Activated T-helper 9 cell treated with anti-CD3 and anti-CD28 coated beads, Interleukin-2, amount 50 U/mL, for 16 hours (primary cell): Measurements from ENCODE around the gene DDX39A.
A peak's percentile ranks its signal among the peaks of the same experiment; 100 is the strongest.
"Not testable (repeated sequence)": the region's sequence is repeated elsewhere in the genome, so short reads cannot be mapped to it uniquely, and the experiment has no call there.

Experiments used
- DNase-seq: peaks from one replicate; pipeline ENCODE4 v3.0.0-alpha.2; 2020; ENCODE audit warnings: low read depth

The DDX39A gene

GRCh38 chr19:14385492-14385891 lies 33.6 kb downstream of the DDX39A start:
- no peak for DNase-seq

- peak; percentile 45 for DNase-seq
Measured at GRCh38 chr19:14383661-14384555, 35.2 kb downstream of the DDX39A start.

- peak; percentile 55 for DNase-seq
Measured at GRCh38 chr19:14381689-14382474, 37.3 kb downstream of the DDX39A start.

- no peak for DNase-seq
Measured at GRCh38 chr19:14379294-14380065, 39.7 kb downstream of the DDX39A start.

- DNase-seq, result no peak
Measured at GRCh38 chr19:14378890-14379289, 40.3 kb downstream of the DDX39A start.

- no peak for DNase-seq
Measured at GRCh38 chr19:14377883-14378328, 41.2 kb downstream of the DDX39A start.

GRCh38 chr19:14375582-14376291 lies 43.4 kb downstream of the DDX39A start:
- no peak for DNase-seq

GRCh38 chr19:14375055-14375581 lies 44.0 kb downstream of the DDX39A start:
- DNase-seq, result peak; percentile 43

GRCh38 chr19:14374313-14374712 lies 44.8 kb downstream of the DDX39A start:
- DNase-seq, result not testable (repeated sequence)

GRCh38 chr19:14372384-14373077 lies 46.6 kb downstream of the DDX39A start:
- DNase-seq, result not testable (repeated sequence)

GRCh38 chr19:14371301-14371821 lies 47.8 kb downstream of the DDX39A start:
- no peak for DNase-seq

- DNase-seq, result no peak
Measured at GRCh38 chr19:14370940-14371280, 48.2 kb downstream of the DDX39A start.

GRCh38 chr19:14370169-14370939 lies 48.8 kb downstream of the DDX39A start:
- peak; percentile 46 for DNase-seq

- peak; percentile 86 for DNase-seq
Measured at GRCh38 chr19:14369399-14370168, 49.6 kb downstream of the DDX39A start.

- DNase-seq, result no peak
Measured at GRCh38 chr19:14368011-14368513, 51.1 kb downstream of the DDX39A start.

- DNase-seq, result no peak
Measured at GRCh38 chr19:14367016-14367415, 52.1 kb downstream of the DDX39A start.

- DNase-seq, result peak; percentile 69
Measured at GRCh38 chr19:14366529-14366928, 52.6 kb downstream of the DDX39A start.

GRCh38 chr19:14364098-14364443 lies 55.1 kb downstream of the DDX39A start:
- DNase-seq, result not testable (repeated sequence)
